Ovary (tissue), 9 donors: Measurements from ENCODE around the gene LEPR. TPM values are rescaled to one million over a fixed set of nuclear protein-coding genes. Genes with fewer than 3 reads are reported as not detected.

Experiments
- DNase-seq, 5 donors: peaks; one replicate each; pipeline ENCODE4 v3.0.0-alpha.2; 2019 to 2020
- H3K27ac ChIP-seq, 2 donors: fragments of 200-600 bp; one replicate each; pipeline versions ENCODE4 v1.5.1 to v1.8.0; 2019 to 2022
- H3K27me3 ChIP-seq: fragments of 200-600 bp; one replicate; pipeline ENCODE4 v1.8.0; 2022
- H3K36me3 ChIP-seq: fragments of 200-600 bp; sonication (generic); one replicate; pipeline ENCODE4 v1.5.1; 2019
- H3K4me1 ChIP-seq: one replicate; pipeline ENCODE4 v1.8.1; 2013; ENCODE audit warnings: mild to moderate bottlenecking, moderate library complexity; ENCODE audit not compliant: insufficient read depth
- H3K4me3 ChIP-seq: fragments of 200-600 bp; sonication (generic); one replicate; pipeline ENCODE4 v1.5.1; 2017
- H3K9me3 ChIP-seq, 2 donors: fragments of 200-600 bp in 1 of 2; sonication (generic) in 1 of 2; one replicate each; pipeline versions ENCODE4 v1.5.1 to v1.8.1; 2013 to 2019; ENCODE audit warnings: mild to moderate bottlenecking in 1 of 2, moderate library complexity in 1 of 2
- EP300 ChIP-seq: sonication (generic); formaldehyde crosslinking; IDR thresholded peaks from one replicate; pipeline ENCODE4 v1.6.1; 2017; ENCODE audit warnings: antibody characterized with exemption
- POLR2A ChIP-seq: fragments of 450-650 bp; IDR thresholded peaks from one replicate; pipeline ENCODE4 v1.6.1; 2017; ENCODE audit warnings: antibody characterized with exemption, mild to moderate bottlenecking, moderate library complexity
- WGBS, 3 donors: extraction: QIAGEN DNeasy Blood & Tissue Kit in 1 of 3; methylation state at CpG; one replicate each; pipeline versions ENCODE4 v1.1.5 to v1.1.7; 2013 to 2017; 5-methylcytosine and 5-hydroxymethylcytosine counted together
- intact Hi-C, 4 donors: fragments of 100-400 bp; cut with DNase I; formaldehyde crosslinking; loops; one replicate each; pipeline versions ENCODE4 v1.11.0 to v1.15.1; 2022 to 2023
- polyA plus RNA-seq, 2 donors: library from polyadenylated mRNA; stranded (reverse); fragments of 200-250 nt in 1 of 2; fragments of 350-450 nt in 1 of 2; fragmentation: Illumina TruSeq in 1 of 2; extraction: RNeasy Lipid Tissue Mini Kit (QIAGEN cat#74804) in 1 of 2; gene quantifications; one replicate each; pipeline ENCODE4 v1.2.3, GENCODE V29; 2013 to 2014
- total RNA-seq, 7 donors: library from RNA; depleted of rRNA in 2 of 7; stranded (reverse); fragments of >200 nt in 2 of 7; fragmentation: NEBNext Ultra II Directional in 3 of 7; extraction: Animal tissue kit (Norgen Biotek cat#: 25700) in 3 of 7; gene quantifications; one replicate each; pipeline versions ENCODE4 v1.1.0 to v1.2.4, GENCODE V29; 2016 to 2023
- TF ChIP-seq, protein P1 (sequence below), 3 donors: fragments of 450-650 bp in 2 of 3; fragments of 200-600 bp in 1 of 3; IDR thresholded peaks; one replicate each; pipeline versions ENCODE4 v1.5.1 to v1.8.0; 2016 to 2022; ENCODE audit warnings: antibody characterized with exemption in 3 of 3, mild to moderate bottlenecking in 1 of 3
- donor health status: DM: no; HTN: no; CAD: no; lungs with moderate emphysema.
- donor health status: DM: no; HTN: no; CAD: no.
- donor health status: Bipolar disorder and iron deficiency.
- donor health status: DM: yes; HTN: yes; CAD: no.
- donor health status: DM: no; HTN: no; CAD: no.
- donor health status: DM: yes; HTN: yes; CAD: no.

The LEPR gene
- total and polyA plus RNA-seq, 9 donors = 21.2 to 108 (median 29.2) TPM

DNA sequence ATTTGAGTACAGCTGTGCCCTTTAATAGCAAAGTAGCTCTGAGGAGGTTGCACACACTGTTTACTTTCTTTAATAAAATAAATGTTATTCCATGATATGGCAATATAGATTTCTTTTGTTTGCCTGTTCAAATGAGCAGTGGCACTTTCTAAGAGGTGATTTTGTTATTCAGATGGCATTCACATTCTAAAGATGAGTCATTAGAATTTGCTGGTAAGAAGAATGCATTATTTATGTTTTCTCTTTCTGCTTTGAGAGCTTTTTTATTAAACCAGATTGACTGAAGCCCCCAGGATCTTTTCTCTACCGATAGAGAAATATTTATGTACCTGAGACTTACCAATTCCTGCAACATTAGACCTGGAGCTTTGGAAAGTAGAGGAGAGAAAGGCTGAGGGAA lies 11.2 kb upstream of the LEPR start:
- Histone ChIP-seq H3K4me3 (no peak overlapping the region), H3K9me3 (no peaks in the 10 kb centered on the region), H3K27ac (no peak overlapping the region), H3K36me3 (no peaks in the 10 kb centered on the region), H3K27me3 (no peaks in the 10 kb centered on the region), H3K4me1 (no peaks in the 10 kb centered on the region)
- intact Hi-C loops = no loop called here
- 49 to 75% (median 69%) methylated on average over 1 of the region's 1 CpG for WGBS, 3 donors
- no peak for DNase-seq
- TF ChIP-seq, protein P1, sequence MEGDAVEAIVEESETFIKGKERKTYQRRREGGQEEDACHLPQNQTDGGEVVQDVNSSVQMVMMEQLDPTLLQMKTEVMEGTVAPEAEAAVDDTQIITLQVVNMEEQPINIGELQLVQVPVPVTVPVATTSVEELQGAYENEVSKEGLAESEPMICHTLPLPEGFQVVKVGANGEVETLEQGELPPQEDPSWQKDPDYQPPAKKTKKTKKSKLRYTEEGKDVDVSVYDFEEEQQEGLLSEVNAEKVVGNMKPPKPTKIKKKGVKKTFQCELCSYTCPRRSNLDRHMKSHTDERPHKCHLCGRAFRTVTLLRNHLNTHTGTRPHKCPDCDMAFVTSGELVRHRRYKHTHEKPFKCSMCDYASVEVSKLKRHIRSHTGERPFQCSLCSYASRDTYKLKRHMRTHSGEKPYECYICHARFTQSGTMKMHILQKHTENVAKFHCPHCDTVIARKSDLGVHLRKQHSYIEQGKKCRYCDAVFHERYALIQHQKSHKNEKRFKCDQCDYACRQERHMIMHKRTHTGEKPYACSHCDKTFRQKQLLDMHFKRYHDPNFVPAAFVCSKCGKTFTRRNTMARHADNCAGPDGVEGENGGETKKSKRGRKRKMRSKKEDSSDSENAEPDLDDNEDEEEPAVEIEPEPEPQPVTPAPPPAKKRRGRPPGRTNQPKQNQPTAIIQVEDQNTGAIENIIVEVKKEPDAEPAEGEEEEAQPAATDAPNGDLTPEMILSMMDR (IDR thresholded peaks at IDR 0.05) = no peak
- no peak for TF ChIP-seq POLR2A
- TF ChIP-seq EP300 = no peak

DNA sequence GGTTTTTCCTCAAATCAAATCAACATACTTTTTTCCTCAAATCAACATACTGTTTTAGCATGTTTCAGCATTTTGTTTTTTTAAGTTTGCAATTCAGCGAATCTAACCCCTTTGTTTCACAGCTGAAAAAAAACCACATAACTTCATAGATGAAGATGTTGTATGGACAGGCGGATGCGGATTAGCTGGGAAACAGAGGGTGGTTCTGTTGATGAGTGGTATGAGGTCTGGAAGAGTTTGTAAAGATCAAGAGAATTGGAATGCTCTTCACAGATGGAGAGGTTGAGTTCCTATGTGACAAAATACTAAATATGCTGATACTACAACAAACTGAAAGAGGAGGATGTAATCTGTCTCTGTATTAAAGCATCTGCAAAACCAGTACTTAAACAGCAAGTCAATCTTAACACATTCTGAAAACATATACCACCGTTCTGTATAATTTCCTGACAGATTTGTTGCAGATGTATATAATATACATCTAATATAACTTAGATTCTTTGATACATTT lies 10.6 kb upstream of the LEPR start:
- no peak overlapping the region for H3K27ac ChIP-seq
- no peak for DNase-seq
- TF ChIP-seq EP300 = no peak
- TF ChIP-seq, protein P1 (IDR thresholded peaks at IDR 0.05) = no peak
- TF ChIP-seq POLR2A = no peak
- H3K9me3 ChIP-seq = no peaks in the 10 kb centered on the region
- no peaks in the 10 kb centered on the region for H3K27me3 ChIP-seq
- intact Hi-C loops = loop anchor here in 1 of 4 donors (10.0 kb wide), 1 partner anchor 155 kb away; no protein-coding TSS in a partner anchor
- no peak overlapping the region for H3K4me3 ChIP-seq
- 91 to 93% (median 93%) methylated on average over 4 of the region's 4 CpGs for WGBS, 3 donors
- H3K4me1 ChIP-seq = no peaks in the 10 kb centered on the region
- H3K36me3 ChIP-seq = no peaks in the 10 kb centered on the region

DNA sequence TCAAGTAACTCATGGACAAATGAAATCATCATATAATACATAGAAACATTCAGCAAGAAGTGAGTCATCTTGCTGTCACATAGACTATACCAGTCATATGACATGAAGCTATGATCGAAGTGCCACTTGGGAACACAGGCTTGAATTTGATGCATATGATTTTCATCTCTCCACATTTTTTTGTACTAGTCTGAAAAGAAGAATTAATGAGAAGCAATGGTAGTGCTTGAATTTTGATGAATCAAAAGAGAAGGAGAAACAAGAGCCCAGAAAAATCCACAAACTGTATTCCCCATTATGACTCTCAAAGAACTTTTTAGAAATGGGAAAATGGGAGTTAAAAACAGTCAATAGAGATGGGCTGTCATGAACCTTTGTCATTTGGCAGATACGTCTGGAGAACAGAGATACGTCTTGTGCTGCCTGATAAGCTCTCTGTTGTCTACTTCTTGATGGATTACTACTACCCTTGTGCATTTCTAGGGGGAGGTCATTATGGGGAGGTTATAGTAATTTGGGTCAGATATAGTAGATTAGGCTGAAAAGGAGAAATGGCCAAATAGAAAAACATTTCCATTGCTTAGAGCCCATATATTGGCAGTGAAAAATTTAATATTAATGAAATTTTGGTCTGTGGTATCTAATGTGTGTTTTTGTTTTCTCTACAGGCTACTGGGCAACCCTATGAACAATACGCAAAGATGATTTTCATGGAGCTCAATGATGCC lies 8.0 kb upstream of the LEPR start:
- WGBS, 3 donors = 81 to 88% (median 84%) methylated on average over 4 of the region's 4 CpGs
- Histone ChIP-seq H3K4me1 (no peaks in the 10 kb centered on the region), H3K9me3 (no peaks in the 10 kb centered on the region), H3K36me3 (no peaks in the 10 kb centered on the region), H3K27me3 (no peaks in the 10 kb centered on the region), H3K27ac (no peak overlapping the region), H3K4me3 (no peak overlapping the region)
- no peak for DNase-seq
- intact Hi-C loops = loop anchor here in 1 of 4 donors (10.0 kb wide), 1 partner anchor 158 kb away; no protein-coding TSS in a partner anchor
- TF ChIP-seq POLR2A (no peak), EP300 (no peak)
- TF ChIP-seq, protein P1 (IDR thresholded peaks at IDR 0.05) = no peak

DNA sequence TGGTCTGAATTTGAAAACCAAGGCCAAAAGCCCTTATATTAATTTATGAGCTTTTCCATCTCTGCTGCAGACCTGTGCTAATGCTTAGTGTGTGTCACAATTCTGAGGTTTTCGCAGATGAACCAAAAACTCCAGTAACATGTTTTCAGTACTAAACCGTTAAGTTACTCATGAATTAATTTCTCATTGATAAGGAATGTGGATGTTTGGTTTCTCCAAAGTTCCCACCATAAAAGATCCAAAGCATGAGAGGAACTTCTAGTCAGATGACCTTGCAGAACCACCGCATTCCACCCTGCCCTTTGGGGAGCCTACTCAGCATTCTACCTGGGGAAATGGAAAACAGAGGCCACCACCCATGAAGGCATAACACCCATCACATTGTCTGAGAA lies 7.5 kb upstream of the LEPR start:
- Histone ChIP-seq H3K27ac (no peak overlapping the region), H3K9me3 (no peaks in the 10 kb centered on the region), H3K36me3 (no peaks in the 10 kb centered on the region), H3K4me1 (no peaks in the 10 kb centered on the region), H3K4me3 (no peak overlapping the region), H3K27me3 (no peaks in the 10 kb centered on the region)
- intact Hi-C loops = loop anchor here in 1 of 4 donors (10.0 kb wide), 1 partner anchor 158 kb away; no protein-coding TSS in a partner anchor
- 73 to 86% (median 85%) methylated on average over 3 of the region's 3 CpGs for WGBS, 3 donors
- DNase-seq = no peak
- TF ChIP-seq EP300 (no peak), POLR2A (no peak)
- TF ChIP-seq, protein P1 (IDR thresholded peaks at IDR 0.05) = no peak
